Stimulated activated CD4-positive, alpha-beta T cell treated with anti-CD3 and anti-CD28 coated beads, TNF-alpha, amount 100 ng/mL, for 48 hours (primary cell): ENCODE data around the gene FBXW4.
"Not testable (repeated sequence)": the region's sequence is repeated elsewhere in the genome, so short reads cannot be mapped to it uniquely, and the experiment has no call there.

ENCODE experiments used
- DNase-seq, 3 donors: peaks; one replicate each; pipeline ENCODE4 v3.0.0-alpha.2; 2020; ENCODE audit warnings: low read depth in 3 of 3

Gene FBXW4

DNA sequence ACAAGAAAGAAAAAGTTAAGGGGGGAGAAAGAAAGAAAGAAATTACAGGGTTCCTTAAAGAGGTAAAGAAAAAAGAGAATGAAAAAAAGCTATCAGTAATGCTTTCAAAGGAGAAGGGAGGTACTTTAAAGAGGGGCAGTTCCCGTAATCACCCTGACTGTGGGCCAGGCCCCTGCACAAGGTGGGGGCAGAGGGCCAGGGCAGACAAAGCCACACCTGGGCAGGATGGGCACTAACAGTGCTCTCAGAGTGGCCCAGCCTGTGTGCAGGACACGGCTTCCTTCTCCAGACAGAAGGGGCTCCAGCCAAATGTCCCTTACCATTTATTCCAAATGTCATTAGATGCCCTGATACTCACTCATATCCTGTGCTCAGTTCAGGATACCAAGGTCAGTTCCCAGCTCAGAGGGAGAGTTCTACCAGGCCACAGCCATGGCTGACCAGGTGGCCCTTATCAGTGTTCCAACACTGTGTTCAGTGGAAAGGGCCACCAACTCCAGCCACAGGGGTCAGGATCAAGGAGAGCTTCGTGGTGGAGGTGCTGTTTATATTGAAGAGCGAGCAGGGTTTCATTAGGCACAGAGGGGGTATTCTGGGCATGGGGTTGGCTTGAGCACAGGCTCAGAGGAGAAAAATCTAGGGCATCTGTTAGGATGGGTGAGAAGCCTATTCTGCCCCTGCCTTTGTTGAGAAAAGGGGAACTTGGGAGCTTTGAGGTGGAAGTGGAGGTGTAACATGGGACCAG, 77.0 kb downstream of the FBXW4 start:
- no peak for DNase-seq

DNA sequence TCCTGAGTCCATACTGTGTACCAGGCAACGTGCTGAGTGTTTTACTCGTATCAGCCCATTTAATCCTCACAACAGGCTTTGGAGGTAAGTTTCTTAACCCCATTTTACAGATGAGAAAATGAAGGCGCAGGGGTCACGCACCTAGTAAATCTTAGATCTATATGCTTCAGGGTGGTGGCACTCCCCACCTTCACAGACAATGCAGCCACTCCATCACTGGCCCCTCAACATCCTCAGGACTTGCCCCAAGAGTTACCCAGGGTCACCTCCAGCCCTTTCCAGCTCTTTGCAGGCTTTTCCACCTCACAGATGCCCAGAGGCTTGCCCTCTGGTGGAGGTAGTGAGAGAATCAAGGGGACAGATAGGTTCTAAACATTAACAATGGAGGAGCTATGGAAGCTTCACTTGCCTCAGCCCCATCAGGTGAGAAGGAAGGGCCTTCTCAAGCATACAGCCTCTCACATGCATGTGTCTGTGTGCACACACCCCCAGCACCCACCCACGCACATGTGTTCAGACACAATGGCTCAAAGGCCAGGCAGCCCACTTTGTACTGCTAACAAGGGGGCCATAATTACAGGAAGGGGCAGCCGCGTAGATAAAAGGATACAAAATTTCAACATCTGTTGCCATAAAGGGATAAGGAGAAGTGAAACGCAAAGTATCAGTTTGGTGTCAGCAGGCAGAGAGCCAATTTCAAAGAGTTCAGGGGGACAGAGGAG, 77.7 kb downstream of the FBXW4 start:
- no peak for DNase-seq

DNA sequence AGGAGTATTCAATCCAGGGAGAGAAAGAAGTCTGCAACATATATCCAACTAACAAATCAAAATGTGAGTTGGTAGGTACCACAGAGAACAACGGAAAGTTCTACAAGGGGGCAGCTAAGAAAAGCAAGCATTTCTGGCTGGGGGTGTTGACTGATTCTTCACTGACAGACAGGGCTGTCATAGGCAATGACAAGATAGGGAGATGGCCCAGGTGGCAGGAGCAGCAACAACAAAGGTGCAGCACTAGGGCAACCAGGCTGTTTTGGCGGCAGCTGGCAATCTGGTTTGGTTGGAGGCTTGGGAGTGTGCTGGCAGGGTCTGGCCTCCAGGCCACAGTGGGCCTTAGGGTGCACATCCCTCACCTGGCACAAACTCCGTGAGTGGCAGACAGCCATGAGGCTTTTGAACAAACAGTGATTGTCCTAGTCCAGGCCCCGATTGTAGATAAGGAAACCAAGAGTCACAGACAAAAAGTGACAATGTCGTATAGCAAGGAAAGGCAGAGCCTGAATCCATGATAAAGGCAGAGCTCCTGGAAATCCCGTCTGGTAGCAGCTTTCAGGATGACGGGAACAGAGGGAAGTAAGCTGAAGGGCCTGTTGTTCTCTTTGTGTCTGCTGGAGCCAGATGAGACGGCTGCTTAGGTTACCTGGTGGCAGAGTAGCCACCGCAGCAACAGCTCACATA, 78.4 kb downstream of the FBXW4 start:
- DNase-seq: no peak

DNA sequence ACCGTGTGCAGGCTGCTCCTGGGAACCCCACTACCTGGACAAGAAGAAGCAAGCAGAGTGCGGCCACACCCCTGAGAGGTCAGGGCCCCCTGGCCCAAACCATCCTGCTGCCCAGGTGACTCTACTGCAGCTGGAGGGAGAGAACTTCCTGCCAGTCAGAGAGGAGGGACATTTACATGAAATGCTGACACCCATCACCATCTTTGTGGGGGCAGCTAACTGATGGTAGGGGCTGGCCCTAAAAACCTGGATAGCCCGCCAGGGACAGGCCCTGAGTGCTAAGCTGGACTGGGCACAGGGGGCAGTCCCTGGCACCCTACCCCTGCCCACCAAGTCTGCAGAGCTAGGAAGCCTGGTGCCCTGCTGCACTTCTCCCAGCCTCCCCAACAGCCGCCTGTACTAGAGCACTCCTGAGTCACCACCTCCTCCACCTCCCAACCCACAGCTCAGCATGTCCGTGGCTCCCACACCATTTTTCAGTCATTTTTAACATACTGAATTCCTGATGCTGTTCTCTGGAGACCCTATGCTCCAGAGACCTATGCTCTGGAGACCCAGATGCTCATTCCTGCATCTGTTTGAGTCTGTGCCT, 79.3 kb downstream of the FBXW4 start:
- no peak for DNase-seq

DNA sequence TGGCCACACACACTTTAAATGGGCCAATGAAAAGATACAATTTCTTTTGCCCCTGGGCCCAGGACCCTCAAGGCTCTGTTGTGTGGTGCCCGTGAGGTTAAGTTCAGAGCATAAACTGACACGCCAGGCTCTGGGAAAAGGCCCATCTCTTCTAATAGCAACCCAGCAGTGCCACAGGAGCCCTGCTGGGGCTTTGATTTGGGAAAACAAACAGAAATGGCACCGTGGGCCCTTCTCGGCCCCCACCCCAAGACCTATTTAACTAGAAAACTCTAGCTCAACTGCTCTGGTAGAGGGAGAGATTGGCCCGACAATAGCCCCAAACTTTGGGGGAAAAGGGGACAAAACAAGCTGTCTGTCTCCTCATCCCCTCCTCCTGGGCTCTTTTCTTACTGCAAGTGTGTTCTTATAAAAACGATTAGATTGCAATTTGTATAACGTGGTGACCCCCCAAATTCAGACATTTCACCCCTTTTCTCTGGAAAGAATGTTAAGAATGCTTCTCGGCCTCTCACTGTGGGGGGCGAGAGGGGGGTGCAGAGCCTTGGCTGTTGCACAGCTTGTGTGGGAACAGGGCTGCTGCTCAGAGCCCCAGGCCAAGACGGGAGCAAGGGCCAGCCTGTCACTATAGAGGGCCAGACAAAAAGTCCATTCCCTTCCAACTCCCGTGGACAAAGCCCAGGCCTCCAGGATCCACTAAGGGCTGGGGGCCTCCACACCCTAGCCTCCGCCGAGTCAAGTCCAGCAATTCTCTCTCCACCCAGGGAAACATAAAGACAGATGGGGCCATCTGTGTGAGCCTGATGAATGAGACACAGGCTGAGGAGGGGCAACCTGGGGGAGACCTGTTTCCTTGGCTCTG, 80.1 kb downstream of the FBXW4 start:
- no peak for DNase-seq

DNA sequence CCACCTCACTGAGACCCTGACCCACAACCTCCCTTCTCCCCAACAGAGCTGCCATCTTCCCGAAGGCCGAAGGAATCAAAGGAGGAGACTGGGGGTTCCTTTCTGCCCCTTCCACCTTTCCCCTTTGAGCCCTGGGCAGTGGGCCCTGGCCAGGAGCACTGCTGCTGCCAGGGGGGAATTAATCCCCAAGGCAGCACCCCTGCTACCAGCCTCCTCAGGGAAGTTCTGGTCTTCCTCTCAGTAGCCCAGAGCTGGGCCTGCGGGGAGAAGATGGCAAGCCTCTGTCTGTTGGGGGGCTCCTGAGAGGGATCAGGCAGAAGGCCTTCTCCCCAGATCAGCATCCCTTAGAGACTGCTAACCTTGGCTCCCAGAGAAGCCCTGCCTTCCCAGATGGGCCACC, 81.3 kb downstream of the FBXW4 start:
- no peak for DNase-seq

DNA sequence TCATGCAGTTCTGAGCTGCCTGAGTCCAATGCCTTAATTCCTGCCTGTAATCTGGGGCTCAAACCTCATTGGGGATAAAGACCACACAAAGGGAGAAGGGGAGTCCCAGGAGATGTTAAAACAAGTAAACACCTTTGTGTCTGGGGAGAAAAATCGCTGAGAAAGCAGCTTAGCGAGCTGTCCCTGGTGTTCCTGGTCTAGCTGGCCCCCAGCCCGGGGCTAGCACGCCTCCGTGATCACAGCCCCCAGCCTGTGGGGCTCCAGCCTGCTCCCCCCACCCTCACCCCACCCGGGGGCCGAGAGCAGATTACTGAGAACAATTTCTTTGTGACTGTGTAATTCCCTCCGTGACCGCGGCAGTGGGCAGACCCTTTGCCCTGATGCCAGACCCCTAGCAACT, 82.1 kb downstream of the FBXW4 start:
- no peak for DNase-seq

DNA sequence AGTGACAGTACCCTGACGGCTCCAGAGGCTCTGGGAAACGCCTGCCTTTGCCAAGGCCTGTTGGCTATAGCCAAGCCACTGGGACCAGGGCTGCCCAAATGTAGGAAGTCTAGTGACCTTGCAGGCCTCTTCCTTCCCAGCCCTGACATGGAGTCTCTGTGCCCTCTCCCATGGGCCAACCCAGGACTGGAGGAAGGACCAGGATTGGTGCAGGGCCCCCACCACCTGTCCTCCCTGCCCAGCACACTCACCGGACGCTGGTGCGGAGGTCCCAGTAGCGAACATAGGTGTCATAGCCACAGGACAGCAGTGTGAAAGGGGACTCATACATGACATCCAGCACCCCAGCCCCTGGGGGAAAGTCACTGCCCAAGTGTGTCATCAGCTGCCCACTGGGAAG, 82.9 kb downstream of the FBXW4 start:
- DNase-seq: no peak

DNA sequence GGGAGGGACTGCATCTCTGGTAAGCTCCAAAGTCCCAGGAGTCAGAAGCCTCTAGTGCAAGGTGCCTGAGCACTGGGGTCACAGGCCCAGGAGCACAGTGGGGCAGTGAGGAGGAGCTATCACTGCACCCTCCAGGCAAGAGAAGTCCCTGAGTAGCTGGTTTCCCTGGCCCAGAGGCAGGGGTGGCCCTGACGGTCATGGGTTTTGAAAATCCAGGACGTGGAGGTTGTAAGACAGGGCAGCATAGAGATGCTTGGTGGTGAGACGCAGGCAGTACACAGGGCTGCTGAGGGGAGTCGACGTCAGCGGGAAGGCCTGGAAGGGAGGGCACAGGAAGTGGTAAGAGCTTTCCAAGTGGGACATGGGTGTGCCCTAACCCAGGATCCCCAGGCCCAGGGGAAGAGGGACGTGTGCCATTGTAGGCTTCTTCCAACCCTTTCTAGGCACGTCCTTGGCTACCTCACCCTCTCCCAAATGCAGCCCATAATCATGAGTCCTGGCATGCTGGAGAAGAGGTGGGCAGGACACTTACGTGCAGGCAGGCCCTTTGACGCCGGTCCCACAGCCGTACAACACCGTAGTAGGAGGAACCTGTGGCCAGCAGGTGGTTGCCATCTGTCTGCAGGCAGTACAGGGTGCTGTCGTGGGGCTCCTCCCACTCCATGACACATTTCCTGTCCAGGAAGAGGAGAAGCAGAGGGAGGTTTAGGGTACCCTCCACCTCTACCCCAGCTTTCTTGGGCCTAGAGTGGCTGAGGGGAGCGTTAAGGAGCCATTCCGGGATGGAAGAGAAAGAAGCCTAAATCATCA, 83.7 kb downstream of the FBXW4 start:
- DNase-seq: no peak

DNA sequence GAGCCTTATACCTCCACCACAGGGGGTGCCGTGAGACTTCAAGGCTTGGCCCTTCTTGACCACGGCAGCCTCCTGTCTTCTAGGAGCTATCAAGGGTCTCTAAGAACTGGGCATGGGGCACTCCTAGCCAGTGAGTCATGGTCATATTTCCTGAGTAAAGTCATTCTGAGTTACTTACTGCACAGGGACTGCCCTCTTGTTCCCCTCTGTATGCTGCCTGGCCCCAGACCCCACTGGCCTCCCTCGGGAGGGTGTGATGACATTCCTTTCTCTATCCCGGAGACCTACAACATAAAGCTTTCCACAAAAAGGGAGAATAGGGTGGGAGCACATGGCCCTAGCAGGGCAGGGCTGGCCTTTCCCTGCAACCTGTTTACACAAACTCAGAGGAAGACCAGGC, 85.5 kb downstream of the FBXW4 start:
- no peak for DNase-seq

DNA sequence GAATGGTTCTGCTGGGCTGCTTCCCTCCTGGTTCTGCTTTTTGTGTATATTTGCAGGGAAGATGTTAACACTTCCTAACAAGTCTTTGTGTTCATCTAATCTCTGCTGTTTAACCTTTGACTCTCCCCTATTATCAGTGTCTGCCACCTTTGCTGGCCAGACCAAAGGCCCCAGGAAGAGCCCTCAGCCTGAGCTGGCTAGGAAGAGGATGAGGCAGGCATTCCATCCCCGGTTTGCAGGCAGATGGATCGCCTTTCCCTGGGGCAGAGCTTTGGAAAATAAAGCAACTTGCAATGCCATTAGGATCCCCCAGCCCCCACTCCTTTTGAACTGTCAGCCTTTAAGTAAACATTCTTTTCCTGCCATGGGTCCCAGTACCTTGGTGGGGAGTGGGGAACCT, 87.8 kb downstream of the FBXW4 start:
- DNase-seq: no peak

DNA sequence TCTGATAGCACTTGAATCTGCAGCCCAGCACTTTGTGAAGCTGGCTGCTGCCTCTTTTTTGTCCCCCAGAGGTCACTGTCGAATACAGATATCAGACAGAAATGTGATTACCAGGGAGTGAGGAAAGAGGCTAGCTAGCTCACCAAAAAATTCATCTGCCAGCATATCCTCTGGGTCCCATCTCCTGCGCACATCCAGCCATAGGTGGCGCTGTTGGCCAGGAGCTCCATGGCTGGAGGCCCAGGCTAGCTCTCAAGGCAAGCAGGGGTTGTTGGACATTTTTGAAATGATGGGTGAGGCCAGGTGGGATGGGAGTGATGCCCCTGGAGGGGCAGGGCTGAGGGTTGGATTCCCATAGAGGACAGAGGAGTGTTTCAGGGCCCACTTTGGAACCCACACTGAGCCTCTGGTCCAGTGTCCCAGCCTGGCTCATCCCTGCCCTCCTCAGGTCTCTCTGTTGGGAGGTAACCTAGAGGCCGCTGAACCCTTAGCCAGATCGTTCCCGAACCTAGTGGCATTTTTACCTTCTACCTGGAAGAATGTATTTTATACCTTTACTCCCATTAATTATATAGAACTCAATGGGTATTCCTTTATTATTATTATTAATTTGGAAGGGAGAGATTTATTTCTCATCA, 92.1 kb downstream of the FBXW4 start:
- DNase-seq: peak; percentile 36 to 58 (median 55)

DNA sequence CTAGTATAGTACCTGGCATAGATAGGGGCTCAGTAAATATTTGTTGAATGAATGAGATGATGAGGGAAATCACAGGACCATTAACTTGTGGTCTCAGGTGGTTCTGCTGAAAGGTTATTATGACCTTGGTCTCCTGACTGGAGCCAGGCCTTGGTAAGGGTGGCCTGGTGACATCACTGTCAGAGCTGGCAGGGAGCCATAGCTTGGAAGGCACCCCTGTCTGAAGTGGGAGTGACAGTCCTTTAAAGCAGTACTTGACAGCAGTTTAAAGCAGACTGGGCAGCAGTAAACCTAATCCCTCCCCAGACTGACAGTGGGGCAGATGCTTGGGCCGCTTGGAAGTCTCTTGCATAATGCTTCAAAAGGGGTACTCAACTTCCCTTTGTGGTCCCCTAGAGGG, 93.4 kb downstream of the FBXW4 start:
- no peak for DNase-seq

DNA sequence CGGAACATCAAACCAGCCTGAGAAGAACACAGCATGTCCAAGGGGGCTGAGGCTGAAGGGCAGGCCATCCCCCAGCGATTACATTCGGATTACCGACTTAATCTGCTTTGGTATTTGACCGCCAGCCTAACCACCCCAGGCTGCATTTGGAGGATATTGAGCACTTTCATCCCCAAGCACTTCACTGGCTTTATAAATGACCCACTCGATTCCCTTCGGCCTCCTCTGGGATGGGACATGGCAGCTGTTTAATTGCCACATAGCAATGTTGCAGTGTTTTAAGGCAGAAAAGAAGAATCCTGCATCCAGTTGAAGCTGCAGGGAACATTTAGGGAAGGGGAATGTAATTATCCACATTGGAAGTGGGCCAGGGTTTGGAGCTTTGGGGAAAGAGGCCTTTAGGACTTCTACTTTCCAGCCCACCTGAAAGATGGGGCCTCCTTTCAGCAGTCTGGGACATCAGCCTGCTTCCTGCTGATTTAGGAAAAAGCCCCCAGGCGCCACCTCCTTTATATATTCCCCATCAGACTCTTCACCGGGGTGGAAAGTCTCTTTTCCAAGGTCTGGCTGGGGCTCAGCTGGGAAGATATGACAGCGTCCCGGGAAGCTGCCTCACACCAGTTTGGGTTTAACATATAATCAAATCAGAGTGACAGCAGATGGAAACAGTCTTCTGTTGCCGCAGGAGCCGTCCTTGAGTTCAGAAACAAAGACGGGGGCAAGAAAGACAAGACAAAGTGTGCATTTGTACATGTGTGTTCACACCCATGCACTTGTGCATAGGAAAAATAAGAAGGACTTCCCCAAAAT, 97.7 kb downstream of the FBXW4 start:
- DNase-seq: no peak

DNA sequence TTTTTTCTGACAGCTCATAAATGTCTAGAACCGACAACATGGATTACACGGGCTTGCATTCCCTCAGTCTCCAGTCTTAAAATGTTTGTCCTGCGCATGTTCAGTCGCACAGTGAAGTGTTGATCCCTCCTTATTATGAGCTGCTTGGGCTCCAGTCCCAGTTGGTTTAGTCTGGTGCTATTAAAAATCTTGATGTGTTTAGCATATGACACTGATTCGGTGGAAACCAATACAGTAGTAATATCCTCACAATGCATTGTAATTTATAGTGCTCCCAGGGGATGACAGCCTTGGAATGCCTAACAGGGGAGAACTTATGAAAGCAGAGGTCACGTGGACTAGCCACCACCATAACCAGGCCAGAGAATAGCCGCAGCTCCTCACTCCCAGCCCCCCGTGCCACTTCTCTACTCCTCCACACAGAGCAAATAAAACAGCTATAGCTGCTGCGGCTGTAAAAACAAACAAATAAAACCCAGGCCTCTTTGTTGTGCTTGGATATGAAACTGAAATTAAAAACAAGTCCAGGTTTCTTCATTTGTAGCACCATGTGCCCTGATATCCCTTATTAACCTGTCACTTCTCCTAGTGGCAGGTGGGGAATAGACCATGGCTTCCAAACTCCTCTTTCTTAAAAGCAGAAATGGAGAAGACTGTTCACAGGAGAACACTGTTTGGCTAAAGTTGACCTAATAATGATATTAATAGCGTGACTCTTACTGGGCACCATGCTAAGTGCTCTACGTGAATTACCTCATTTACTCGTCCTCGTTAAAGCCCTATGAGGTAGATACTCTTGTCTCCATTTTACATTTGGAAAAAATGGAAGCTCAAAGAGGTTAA, 99.2 kb downstream of the FBXW4 start:
- DNase-seq: no peak

DNA sequence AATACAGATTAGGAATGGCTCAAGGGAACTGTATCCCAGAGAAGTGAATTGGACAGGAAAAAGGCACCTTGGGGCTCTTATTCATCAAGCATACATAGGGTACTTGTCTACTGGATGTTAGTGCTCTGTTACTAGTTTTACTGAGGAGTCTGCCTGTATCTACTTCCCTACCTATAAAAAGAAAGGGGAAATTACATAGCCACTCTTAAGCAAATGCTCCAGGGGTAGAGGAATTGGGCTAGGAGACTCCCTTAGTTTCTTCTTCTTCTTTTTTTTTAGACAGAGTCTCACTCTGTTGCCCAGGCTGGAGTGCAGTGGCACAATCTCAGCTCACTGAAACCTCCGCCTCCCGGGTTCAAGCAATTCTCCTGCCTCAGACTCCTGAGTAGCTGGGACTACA, 101.6 kb downstream of the FBXW4 start:
- not testable (repeated sequence) for DNase-seq

DNA sequence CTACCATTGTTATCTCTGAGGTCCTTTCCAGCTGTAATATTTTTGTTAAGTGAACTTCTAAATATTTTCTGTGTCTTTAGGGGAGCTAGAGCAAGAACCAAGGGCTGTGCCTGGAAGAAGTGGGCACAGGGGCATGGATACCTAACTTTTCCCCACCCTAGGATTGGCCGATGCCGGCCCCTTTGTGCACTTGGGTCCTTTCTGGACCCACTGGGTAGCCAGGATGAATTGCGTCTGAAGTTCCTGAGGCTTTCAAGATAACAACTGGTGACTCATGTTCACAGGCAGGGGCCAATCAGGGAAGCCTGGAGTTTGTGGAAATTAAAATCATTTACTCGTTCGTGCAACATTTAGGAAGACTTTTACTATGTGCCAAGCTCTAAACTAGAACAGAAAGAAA, 106.1 kb downstream of the FBXW4 start:
- DNase-seq: no peak
